ENCODE results near the gene UBE2F.

DNA sequence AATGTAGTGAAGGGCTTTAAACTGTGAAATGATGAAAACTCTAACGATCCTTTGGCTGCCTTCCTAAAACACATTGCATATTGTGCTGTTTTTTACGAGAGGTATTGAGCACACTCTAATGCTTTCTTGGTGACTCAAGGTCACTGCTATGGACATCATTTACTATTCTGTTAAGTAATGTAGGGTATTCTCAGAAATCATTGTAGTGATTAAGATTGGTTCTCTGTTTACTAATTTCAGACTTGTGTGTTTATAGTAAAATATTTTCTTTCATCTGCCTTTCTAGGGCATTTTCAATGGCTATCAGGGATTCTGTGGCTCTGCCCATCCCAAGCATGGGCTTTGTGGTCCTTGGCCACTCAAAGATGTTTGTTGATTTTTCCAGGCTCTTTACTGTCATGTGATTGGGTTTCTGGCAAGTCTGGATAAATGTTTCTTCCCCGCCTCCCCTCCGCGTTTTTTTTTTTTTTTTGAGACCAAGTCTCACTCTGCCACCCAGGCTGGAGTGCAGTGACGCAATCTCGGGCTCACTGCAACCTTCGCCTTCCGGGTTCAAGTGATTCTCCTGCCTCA lies 29.3 kb downstream of the UBE2F start:
- TF ChIP-seq CTCF (IDR thresholded peaks at IDR 0.05; ENCODE audit: poor library complexity) (no peak), EZH2 (IDR thresholded peaks at IDR 0.05; ENCODE audit: borderline replicate concordance) (no peak)
